SU-DHL-6 (cell line): ENCODE data around the gene SAMD4B.

Source experiments
- H2AFZ ChIP-seq: fragments of 200-600 bp; sonication (generic); 2 replicates; pipeline ENCODE4 v1.6.1; 2014; ENCODE audit warnings: low read depth, mild to moderate bottlenecking, moderate library complexity, mixed read lengths, antibody characterized with exemption, low read length; ENCODE audit not compliant: severe bottlenecking
- H3F3A ChIP-seq: fragments of 200-600 bp; shearing (Covaris generic); 2 replicates; pipeline ENCODE4 v1.6.0; 2016; ENCODE audit warnings: antibody characterized with exemption, mild to moderate bottlenecking; ENCODE audit not compliant: insufficient read depth
- H3K27ac ChIP-seq: fragments of 200-600 bp; sonication (generic); 2 replicates; pipeline ENCODE4 v1.5.1; 2016; ENCODE audit warnings: low read depth, mild to moderate bottlenecking, low read length, moderate library complexity, mixed read lengths
- H3K27me3 ChIP-seq: fragments of 200-600 bp; sonication (generic), shearing (Covaris generic); 2 replicates; pipeline ENCODE4 v1.6.0; 2014; ENCODE audit warnings: mild to moderate bottlenecking, low read length
- H3K36me3 ChIP-seq: fragments of 200-600 bp; sonication (generic); 2 replicates; pipeline ENCODE4 v1.6.1; 2014; ENCODE audit warnings: mild to moderate bottlenecking, low read length, mixed read lengths
- H3K4me2 ChIP-seq: fragments of 300-600, 200-600 bp; shearing (Covaris generic), sonication (generic); 2 replicates; pipeline ENCODE4 v1.6.0; 2014; ENCODE audit warnings: low read length, low read depth, mild to moderate bottlenecking; ENCODE audit not compliant: poor library complexity, severe bottlenecking
- H3K4me3 ChIP-seq: fragments of 200-600 bp; sonication (generic); 2 replicates; pipeline ENCODE4 v1.5.1; 2014; ENCODE audit warnings: antibody characterized with exemption, low read length, mild to moderate bottlenecking, mixed read lengths; ENCODE audit not compliant: insufficient read depth, poor library complexity, severe bottlenecking
- H3K79me2 ChIP-seq: fragments of 200-600 bp; sonication (generic); 2 replicates; pipeline ENCODE4 v1.6.1; 2014; ENCODE audit warnings: mild to moderate bottlenecking, low read length, moderate library complexity; ENCODE audit not compliant: insufficient read depth
- H3K9ac ChIP-seq: fragments of 200-600 bp; sonication (generic); 2 replicates; pipeline ENCODE4 v1.7.0; 2014; ENCODE audit warnings: mild to moderate bottlenecking, low read length
- H3K9me2 ChIP-seq: fragments of 200-600 bp; sonication (generic); replicated peaks from 2 replicates; pipeline ENCODE4 v1.6.1; 2014; ENCODE audit warnings: low read length; ENCODE audit not compliant: insufficient read depth
- H3K9me3 ChIP-seq: fragments of 200-600 bp; sonication (generic); 2 replicates; pipeline ENCODE4 v1.6.1; 2014; ENCODE audit warnings: low read length, mixed read lengths; ENCODE audit not compliant: insufficient read depth
- H4K20me1 ChIP-seq: fragments of 200-600 bp; sonication (generic); 2 replicates; pipeline ENCODE4 v1.6.1; 2014; ENCODE audit warnings: low read depth, mild to moderate bottlenecking, antibody characterized with exemption, low read length, moderate library complexity, mixed read lengths
- EZH2phosphoT487 ChIP-seq: fragments of 200-600 bp; sonication (generic), shearing (Covaris generic); conservative IDR thresholded peaks from 2 replicates; pipeline ENCODE4 v1.6.1; 2018; ENCODE audit warnings: mild to moderate bottlenecking, antibody characterized with exemption, low read length, moderate library complexity, mixed read lengths
- TF ChIP-seq, protein P1 (sequence below): fragments of 200-600 bp; sonication (generic); IDR thresholded peaks from one replicate; pipeline ENCODE4 v1.5.1; 2017; ENCODE audit warnings: antibody characterized with exemption, mild to moderate bottlenecking, low read length, moderate library complexity; ENCODE audit not compliant: insufficient read depth, poor library complexity, severe bottlenecking

SAMD4B gene

DNA sequence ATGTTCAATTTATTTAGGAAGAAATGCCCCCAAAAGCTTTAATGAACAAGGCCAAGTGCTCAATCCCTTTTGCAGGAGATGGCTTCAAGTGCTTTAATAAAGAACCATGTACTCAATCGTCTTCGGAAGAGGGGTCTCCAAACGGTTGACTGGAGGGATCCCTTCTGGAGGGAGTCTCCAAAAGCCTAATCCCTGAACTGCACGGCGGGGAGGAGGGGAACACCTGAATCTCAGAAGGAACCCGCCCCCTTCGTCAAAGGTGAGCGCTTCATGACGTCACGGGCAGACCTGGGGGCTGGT, 48.2 kb downstream of the SAMD4B start:
- Histone ChIP-seq H3K36me3 (no peaks in the 10 kb centered on the region; the same call in 1 of the 2 replicates), H3K9ac (peak overlapping the region; percentile 96), H3K27me3 (no peaks in the 10 kb centered on the region), H3K4me2 (peak overlapping the region; percentile 80), H3F3A (no peaks in the 10 kb centered on the region), H3K27ac (peak overlapping the region; percentile 85), H3K4me3 (peak overlapping the region; percentile 93), H4K20me1 (no peaks in the 10 kb centered on the region), H3K79me2 (peaks cover 22% of the 10 kb centered on the region), H3K9me2 (no peaks in the 10 kb centered on the region), H2AFZ (peak overlapping the region; percentile 76), H3K9me3 (no peaks in the 10 kb centered on the region)
- TF ChIP-seq, protein P1, sequence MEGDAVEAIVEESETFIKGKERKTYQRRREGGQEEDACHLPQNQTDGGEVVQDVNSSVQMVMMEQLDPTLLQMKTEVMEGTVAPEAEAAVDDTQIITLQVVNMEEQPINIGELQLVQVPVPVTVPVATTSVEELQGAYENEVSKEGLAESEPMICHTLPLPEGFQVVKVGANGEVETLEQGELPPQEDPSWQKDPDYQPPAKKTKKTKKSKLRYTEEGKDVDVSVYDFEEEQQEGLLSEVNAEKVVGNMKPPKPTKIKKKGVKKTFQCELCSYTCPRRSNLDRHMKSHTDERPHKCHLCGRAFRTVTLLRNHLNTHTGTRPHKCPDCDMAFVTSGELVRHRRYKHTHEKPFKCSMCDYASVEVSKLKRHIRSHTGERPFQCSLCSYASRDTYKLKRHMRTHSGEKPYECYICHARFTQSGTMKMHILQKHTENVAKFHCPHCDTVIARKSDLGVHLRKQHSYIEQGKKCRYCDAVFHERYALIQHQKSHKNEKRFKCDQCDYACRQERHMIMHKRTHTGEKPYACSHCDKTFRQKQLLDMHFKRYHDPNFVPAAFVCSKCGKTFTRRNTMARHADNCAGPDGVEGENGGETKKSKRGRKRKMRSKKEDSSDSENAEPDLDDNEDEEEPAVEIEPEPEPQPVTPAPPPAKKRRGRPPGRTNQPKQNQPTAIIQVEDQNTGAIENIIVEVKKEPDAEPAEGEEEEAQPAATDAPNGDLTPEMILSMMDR = no peak

DNA sequence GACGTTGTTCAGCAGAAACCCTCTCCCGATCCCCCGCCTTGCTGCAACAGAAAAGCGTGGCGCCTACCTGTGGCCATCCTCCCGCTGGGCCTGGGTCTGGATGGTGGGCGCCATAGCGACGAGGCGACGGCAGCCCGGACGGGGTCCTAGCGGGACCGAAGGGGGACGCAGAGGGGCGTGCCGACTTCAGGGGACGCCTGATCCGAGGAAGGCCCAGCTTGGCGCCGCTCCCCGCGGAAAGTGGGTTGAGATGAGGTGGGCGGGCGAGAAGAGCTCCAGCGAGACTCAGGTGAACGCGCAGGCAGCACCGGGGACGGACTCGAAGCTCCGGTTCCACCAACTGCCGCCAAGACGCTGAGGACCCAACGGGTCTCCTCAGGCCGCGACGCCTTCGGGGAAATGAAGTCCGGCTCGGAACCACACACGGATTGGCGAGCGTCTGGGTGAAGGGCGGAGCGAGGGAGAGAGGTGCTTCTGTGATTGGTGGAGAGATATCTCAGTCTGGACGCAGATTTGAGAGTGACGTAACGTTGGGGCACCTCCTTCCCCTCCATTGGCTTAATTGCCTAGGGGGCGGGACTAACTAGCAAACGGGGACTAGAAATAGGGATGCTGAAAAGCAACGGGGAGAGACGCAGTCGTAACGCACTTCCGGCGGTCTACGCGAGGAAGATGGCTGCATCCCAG, 48.7 kb downstream of the SAMD4B start, which contains the start of the genes MED29 and PAF1:
MED29 (plus strand) TSS at position 628 of the 687 bp plus-strand sequence; CDS start at position 673, 45 bp downstream.
PAF1 (minus strand) TSS at position 356 of the 687 bp plus-strand sequence; CDS start at position 114, 242 bp downstream.
- H3F3A ChIP-seq = no peaks in the 10 kb centered on the region
- H3K4me3 ChIP-seq = peak within 1 kb of the TSS; percentile 93
- H3K27ac ChIP-seq = peak within 1 kb of the TSS; percentile 85
- H2AFZ ChIP-seq = peak within 1 kb of the TSS; percentile 76
- no peaks in the 10 kb centered on the region for H4K20me1 ChIP-seq
- H3K9me2 ChIP-seq = no peaks in the 10 kb centered on the region
- H3K27me3 ChIP-seq = no peaks in the 10 kb centered on the region
- no peaks in the 10 kb centered on the region for H3K9me3 ChIP-seq
- peak within 1 kb of the TSS; percentile 96 for H3K9ac ChIP-seq
- no peak for TF ChIP-seq EZH2phosphoT487
- TF ChIP-seq, protein P1 = no peak
- H3K79me2 ChIP-seq = peaks cover 22% of the 10 kb centered on the region
- H3K4me2 ChIP-seq = peak within 1 kb of the TSS; percentile 80
- no peaks in the 10 kb centered on the region; the same call in 1 of the 2 replicates for H3K36me3 ChIP-seq

DNA sequence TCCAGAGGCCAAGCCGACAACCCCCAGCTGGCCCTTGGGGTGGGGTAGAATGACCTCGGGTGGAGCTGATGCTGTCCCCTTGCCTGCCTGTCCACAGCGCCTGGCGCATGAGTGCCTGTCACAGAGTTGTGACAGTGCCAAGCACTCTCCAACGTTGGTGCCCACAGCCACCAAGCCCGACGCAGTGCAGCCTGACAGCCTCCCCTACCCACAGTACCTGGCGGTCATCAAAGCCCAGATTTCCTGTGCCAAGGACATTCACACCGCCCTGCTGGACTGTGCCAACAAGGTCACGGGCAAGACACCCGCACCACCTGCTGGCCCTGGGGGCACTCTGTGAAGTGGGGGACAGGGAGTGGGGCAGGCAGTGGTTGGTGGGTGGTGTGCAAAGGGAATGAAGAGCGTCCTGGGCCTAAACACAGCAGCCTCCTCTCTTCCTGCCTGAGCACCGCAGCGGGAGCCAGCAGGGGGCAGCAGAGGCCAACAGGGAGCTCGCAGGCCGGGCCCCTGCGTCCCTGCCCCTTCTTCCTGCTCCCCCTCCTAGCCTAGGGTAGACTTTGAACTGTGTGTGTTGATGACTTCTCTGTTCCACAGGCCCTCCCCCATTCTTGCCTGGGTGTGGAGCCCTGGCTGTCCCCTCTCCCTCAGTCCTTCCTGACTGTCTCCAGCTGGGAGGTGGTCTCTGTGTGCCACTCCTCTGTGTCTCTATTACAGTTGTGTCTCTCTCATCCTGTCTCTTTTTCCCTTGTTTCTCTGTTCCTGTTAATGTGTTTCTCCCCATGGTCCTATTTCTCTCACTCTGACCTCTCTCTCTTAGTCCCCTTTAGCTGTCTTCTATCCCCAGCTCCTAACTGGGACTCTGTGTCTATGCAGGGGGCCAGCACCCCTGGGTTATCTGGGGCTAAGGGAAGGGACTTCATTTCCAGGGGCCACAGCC, 55.4 kb downstream of the SAMD4B start:
- Histone ChIP-seq H3K79me2 (no peaks in the 10 kb centered on the region), H4K20me1 (no peaks in the 10 kb centered on the region), H3K4me3 (no peak overlapping the region), H3K9me2 (no peaks in the 10 kb centered on the region), H3K9ac (peak overlapping the region; percentile 44), H3K9me3 (no peaks in the 10 kb centered on the region), H3K27me3 (no peaks in the 10 kb centered on the region), H3F3A (peaks cover 14% of the 10 kb centered on the region; the same call in 1 of the 2 replicates), H3K36me3 (no peaks in the 10 kb centered on the region; the same call in 1 of the 2 replicates), H3K4me2 (peak overlapping the region; percentile 32), H2AFZ (no peak overlapping the region), H3K27ac (peak overlapping the region; percentile 51)
- no peak for TF ChIP-seq EZH2phosphoT487
- TF ChIP-seq, protein P1 = peak; percentile 70
